ENCODE results near the gene OGT. TPM values are rescaled to one million over a fixed set of nuclear protein-coding genes. Genes with fewer than 3 reads are reported as not detected.
A peak's percentile ranks its signal among the peaks of the same experiment; 100 is the strongest.

The OGT gene
- total RNA-seq, 1 experiment from 2014 or later: 191 TPM

DNA sequence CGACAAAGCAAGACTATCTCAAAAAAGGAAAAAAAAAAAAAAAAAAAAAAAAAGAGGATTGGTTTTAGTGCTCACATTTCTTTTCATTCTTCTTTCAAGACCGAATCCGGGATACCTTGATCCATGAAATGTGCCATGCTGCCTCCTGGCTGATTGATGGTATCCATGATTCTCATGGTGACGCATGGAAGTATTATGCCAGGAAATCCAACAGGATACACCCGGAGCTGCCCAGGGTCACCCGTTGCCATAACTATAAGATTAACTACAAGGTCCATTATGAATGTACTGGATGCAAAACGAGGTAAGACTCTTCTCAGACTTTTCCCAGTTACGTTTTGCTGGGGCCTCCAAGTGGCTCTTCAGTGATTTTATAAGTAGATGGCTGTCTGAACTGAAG, 79.4 kb downstream of the OGT start:
- CTCF ChIA-PET: interaction anchor here (0.7 kb wide), 1 partner anchor 195 kb away, joined by 3 read pairs; no protein-coding TSS in a partner anchor
- intact Hi-C loops (cut with micrococcal nuclease; ENCODE audit: unreplicated experiment): no loop called here
- Mint-ChIP-seq H3K4me3 (ENCODE audit: low read depth, unreplicated experiment) (no peak overlapping the region), H3K36me3 (ENCODE audit: insufficient read depth, unreplicated experiment) (peaks cover 78% of the 10 kb centered on the region), H3K27ac (ENCODE audit: unreplicated experiment) (no peak overlapping the region), H3K9me3 (ENCODE audit: low read depth, unreplicated experiment) (no peaks in the 10 kb centered on the region), H3K4me1 (ENCODE audit: low read depth, unreplicated experiment) (peaks cover 1% of the 10 kb centered on the region), H3K27me3 (ENCODE audit: unreplicated experiment) (no peaks in the 10 kb centered on the region)
- BruUV-seq (replicated peaks): no TSS peak
- no peak for DNase-seq
- TF ChIP-seq, protein P1, sequence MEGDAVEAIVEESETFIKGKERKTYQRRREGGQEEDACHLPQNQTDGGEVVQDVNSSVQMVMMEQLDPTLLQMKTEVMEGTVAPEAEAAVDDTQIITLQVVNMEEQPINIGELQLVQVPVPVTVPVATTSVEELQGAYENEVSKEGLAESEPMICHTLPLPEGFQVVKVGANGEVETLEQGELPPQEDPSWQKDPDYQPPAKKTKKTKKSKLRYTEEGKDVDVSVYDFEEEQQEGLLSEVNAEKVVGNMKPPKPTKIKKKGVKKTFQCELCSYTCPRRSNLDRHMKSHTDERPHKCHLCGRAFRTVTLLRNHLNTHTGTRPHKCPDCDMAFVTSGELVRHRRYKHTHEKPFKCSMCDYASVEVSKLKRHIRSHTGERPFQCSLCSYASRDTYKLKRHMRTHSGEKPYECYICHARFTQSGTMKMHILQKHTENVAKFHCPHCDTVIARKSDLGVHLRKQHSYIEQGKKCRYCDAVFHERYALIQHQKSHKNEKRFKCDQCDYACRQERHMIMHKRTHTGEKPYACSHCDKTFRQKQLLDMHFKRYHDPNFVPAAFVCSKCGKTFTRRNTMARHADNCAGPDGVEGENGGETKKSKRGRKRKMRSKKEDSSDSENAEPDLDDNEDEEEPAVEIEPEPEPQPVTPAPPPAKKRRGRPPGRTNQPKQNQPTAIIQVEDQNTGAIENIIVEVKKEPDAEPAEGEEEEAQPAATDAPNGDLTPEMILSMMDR (IDR thresholded peaks at IDR 0.05; ENCODE audit: unreplicated experiment): no peak

DNA sequence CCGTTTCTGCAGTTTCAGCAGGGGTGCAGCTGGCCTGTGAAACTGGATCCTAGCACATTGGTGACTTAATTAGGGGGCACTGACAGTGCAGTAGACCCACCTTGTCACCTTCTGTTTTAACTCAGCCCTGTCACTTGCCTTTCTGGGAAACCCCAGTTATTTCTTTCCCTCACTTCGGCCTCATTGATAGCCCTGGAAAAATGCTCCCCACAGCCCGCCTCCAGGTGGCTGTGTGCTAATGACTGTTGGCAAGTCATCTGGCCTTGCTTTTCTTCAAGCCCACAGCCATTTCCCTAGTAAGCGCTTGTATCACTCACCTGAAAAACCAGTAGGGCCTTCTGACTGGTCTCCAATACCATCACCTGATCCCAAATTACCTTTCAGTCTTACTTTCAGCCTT, 82.2 kb downstream of the OGT start:
- no peaks in the 10 kb centered on the region for H3K9me3 Mint-ChIP-seq (ENCODE audit: low read depth, unreplicated experiment)
- no peak overlapping the region for H3K4me3 Mint-ChIP-seq (ENCODE audit: low read depth, unreplicated experiment)
- peaks cover 5% of the 10 kb centered on the region for H3K4me1 Mint-ChIP-seq (ENCODE audit: low read depth, unreplicated experiment)
- CTCF ChIA-PET: no interaction called here
- BruUV-seq (replicated peaks): no TSS peak
- no peak for DNase-seq
- H3K27ac Mint-ChIP-seq (ENCODE audit: unreplicated experiment): no peak overlapping the region
- peaks cover 53% of the 10 kb centered on the region for H3K36me3 Mint-ChIP-seq (ENCODE audit: insufficient read depth, unreplicated experiment)
- TF ChIP-seq, protein P1 (IDR thresholded peaks at IDR 0.05; ENCODE audit: unreplicated experiment): no peak
- intact Hi-C loops (cut with micrococcal nuclease; ENCODE audit: unreplicated experiment): no loop called here
- H3K27me3 Mint-ChIP-seq (ENCODE audit: unreplicated experiment): no peaks in the 10 kb centered on the region

DNA sequence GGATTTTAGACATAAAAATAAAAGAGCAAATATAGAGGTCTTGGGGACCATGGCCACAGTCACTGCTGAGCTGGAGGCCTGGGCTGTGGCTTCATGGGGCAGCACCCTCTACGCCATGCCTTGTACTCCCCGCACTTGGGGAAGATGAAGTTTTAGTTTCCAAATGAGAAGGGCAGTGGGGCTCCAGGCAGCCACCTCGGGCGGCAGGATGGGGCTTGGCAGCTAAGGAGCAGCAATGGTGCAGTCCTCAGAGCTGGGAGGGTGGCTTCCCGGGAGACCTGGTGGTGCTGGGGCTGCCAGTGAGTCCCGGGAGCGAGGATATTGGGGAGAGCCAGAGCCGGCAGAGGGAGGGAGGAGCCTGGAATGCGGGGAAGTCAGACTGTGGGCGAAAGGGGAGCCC, 83.0 kb downstream of the OGT start:
- TF ChIP-seq, protein P1 (IDR thresholded peaks at IDR 0.05; ENCODE audit: unreplicated experiment): no peak
- no TSS peak for BruUV-seq (replicated peaks)
- Mint-ChIP-seq H3K36me3 (ENCODE audit: insufficient read depth, unreplicated experiment) (peaks cover 47% of the 10 kb centered on the region), H3K27me3 (ENCODE audit: unreplicated experiment) (no peaks in the 10 kb centered on the region), H3K4me3 (ENCODE audit: low read depth, unreplicated experiment) (no peak overlapping the region), H3K9me3 (ENCODE audit: low read depth, unreplicated experiment) (no peaks in the 10 kb centered on the region), H3K4me1 (ENCODE audit: low read depth, unreplicated experiment) (peaks cover 5% of the 10 kb centered on the region), H3K27ac (ENCODE audit: unreplicated experiment) (no peak overlapping the region)
- DNase-seq: no peak
- intact Hi-C loops (cut with micrococcal nuclease; ENCODE audit: unreplicated experiment): no loop called here
- CTCF ChIA-PET: interaction anchor here (0.6 kb wide), 1 partner anchor 377 kb away, joined by 3 read pairs; no protein-coding TSS in a partner anchor

DNA sequence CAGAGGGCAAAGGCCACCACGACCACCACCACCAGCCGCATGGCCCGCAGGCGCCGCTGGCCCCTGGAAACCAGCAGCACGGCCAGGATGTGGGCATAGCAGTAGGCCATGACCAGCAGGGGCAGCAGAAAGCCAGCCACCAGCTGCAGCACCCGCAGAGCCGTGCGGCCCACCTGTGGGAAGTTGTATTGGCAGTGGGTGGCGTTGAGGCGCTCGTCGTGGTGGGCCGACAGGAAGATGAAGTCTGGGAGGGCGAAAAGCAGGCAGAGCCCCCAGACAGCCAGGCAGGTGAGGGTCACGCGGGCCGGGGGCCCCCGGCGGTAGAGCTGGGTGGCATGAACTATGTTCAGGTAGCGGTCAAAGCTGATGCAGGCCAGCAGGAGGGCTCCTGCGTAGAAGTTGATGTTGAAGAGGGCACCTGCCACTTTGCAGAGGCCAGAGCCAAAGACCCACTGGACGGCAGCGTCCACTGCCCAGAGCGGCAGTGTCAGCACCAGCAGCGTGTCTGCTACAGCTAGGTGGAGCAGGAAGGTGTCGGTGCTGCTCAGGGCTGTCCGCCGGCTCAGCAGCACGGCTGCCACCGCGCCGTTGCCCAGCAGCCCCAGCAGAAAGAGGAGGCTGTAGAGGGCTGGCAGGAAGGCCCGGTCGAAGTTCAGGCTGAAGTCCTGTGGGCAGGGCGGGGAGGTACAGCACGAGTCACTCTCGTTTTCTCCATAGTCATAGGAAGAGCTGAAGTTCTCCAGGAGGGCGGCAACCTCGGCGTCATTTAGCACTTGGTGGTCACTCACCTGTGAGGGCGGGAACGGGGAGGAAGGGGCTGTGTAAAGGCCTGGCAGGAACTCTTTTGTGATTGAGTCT, 84.0 kb downstream of the OGT start:
- BruUV-seq (replicated peaks): no TSS peak
- CTCF ChIA-PET: interaction anchor here (0.6 kb wide), 1 partner anchor 376 kb away, joined by 3 read pairs; no protein-coding TSS in a partner anchor
- Mint-ChIP-seq H3K9me3 (ENCODE audit: low read depth, unreplicated experiment) (no peaks in the 10 kb centered on the region), H3K27ac (ENCODE audit: unreplicated experiment) (peak overlapping the region; percentile 45), H3K4me3 (ENCODE audit: low read depth, unreplicated experiment) (no peak overlapping the region), H3K4me1 (ENCODE audit: low read depth, unreplicated experiment) (peaks cover 5% of the 10 kb centered on the region), H3K36me3 (ENCODE audit: insufficient read depth, unreplicated experiment) (peaks cover 38% of the 10 kb centered on the region), H3K27me3 (ENCODE audit: unreplicated experiment) (no peaks in the 10 kb centered on the region)
- intact Hi-C loops (cut with micrococcal nuclease; ENCODE audit: unreplicated experiment): no loop called here
- DNase-seq: no peak
- TF ChIP-seq, protein P1 (IDR thresholded peaks at IDR 0.05; ENCODE audit: unreplicated experiment): no peak
